CD4-positive, alpha-beta T cell treated with Interleukin-17A for 4 hours (primary cell): Measurements from ENCODE around the gene GPR32.

ENCODE experiments used
- DNase-seq: peaks from one replicate; pipeline ENCODE4 v3.0.0-alpha.2; 2020; ENCODE audit warnings: mixed read lengths

GPR32 gene

GRCh38 chr19:50785329-50785728 lies 15.1 kb downstream of the GPR32 start:
- DNase-seq, result no peak

DNA sequence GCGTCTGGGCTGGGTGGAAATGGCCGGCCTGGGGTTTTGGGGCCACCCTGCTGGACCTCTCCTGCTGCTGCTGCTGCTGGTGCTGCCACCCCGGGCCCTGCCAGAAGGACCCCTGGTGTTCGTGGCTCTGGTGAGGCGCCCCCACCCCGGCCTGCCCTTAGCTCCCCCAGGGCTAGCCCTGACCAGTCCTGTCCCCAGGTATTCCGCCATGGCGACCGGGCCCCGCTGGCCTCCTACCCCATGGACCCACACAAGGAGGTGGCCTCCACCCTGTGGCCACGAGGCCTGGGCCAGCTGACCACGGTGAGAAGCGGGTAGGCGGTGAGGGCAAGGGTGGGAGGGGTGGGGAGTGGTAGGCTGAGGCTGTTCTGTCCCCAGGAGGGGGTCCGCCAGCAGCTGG lies 20.1 kb downstream of the GPR32 start, which contains the start of gene ACP4:
Gene ACP4 (plus strand): TSS at position 20 of the 400 bp plus-strand sequence. CDS start 0 bp downstream, at position 20.
- no peak for DNase-seq

DNA sequence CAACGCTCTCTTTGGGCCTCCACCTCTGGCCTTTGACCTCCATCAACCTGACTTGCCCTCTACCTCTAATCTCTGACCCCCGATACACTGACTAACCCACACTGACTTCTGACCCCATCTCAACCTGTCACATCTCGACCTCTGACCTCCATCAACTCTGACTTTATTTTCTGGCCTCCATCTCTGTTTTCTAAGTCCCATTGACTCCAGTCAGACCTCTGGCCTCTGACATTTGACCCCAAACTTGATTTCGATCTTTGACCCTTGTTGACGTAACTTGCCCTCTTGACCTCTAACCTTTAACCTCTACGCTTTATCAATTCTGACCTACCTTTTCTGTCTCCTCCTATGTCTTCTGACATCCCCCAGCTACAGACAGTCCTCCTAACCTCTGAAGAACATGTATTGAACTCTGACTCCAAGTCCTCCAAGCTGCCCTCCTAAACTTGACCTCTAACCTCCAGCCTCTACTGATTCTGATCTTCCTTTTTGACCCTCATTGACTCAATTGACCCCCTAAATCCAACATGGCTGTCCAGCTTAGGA lies 20.7 kb downstream of the GPR32 start:
- no peak for DNase-seq

DNA sequence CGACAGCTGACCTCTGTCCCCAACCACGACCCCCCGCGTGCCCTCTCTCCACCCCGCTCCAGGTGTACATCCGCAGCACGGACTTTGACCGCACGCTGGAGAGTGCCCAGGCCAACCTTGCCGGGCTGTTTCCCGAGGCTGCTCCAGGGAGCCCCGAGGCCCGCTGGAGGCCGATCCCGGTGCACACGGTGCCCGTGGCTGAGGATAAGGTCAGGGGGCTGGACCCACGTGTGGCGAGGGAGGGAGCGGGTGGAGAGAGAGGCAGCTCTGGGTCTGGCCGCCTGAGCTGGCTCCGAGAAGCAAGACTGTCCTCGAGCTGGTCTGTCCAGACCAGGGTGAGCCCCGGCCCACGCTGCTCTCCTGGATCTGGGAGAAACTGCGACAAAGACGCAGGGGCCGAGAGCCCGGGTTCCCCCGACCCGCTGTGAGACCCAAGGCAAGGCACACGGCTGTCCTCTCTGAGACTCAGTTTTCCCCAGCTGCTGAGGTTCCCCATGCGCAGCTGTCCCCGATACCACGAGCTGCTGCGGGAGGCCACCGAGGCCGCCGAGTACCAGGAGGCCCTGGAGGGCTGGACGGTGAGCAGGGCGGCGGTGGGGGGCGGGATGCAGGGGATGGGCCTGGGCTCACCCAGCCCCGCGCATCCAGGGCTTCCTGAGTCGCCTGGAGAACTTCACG lies 21.5 kb downstream of the GPR32 start:
- DNase-seq, result no peak

DNA sequence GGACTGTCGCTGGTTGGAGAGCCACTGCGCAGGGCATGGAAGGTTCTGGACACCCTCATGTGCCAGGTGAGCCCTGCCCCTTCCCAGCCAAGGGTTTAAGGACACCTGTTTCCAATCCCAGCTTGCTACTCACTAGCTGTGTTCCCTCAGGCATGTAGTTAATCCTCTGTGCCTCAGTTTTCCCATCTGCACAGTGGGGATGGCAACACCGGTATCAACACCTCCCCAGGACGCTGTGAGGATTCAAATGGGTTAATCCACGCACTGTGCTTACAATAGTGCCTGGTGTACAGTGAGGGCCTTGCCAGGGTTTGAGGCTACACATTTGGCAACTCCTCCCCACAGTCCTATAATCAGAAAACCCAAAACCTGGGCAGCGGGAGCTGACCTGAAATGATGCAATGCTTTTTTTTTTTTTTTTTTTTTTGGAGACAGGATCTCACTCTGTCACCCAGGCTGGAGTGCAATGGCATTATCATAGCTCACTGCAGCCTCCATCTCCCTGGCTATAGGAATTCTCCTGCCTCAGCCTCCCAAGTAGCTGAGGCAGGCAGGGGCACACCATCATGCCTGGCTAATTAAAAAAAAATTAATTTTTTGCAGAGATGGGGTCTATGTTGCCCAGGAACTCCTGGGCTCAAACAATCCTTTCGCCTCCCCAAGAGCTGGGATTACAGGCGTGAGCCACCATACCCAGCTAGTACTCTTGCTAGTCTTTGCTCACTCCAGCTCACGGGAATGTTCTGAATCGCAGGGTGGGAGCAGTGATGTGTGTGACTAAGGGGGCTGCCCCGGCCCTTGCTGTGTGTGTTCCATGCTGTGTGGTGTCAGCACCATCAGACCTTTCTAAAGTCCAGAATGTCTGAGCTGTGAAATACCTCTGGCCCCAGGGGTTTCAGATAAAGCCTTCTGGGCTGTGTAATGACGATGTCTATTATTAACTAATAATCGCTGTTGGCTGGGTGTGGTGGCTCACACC lies 22.3 kb downstream of the GPR32 start:
- no peak for DNase-seq

- DNase-seq, result no peak
These were observed 23.3 kb downstream of the GPR32 start for GRCh38 chr19:50793558-50794065.

GRCh38 chr19:50794074-50794875 lies 24.0 kb downstream of the GPR32 start:
- DNase-seq, result no peak

DNA sequence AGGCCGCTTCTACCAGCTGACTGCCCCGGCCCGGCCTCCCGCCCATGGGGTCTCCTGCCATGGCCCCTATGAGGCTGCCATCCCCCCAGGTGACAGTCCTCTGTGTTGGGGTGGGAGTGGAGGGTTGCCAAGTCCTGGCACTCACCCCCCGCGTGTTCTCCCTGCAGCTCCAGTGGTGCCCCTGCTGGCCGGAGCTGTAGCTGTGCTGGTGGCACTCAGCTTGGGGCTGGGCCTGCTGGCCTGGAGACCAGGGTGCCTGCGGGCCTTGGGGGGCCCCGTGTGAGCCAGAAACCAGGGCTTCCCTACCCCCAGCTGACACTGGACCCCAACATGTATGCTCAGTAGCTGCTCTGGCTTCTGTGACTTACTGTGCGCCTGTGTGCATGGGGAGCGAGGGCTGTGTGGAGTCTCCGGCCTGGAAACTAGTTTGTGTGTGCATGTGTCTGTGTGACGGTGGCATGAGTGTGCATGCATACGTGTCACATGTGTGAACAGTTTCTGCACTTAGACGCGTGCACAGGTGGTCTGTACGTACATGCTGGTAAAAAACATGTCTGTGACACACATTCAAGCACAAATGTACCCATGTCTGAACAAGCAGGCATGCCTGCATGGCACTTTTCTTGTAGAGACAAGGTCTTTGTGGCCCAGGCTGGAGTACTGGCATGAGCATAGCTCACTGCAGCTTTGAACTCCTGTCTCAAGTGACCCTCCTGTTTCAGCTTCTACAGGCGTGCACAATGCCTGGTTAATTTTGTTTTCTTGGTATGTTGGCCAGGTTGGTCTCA lies 24.8 kb downstream of the GPR32 start:
- no peak for DNase-seq

DNA sequence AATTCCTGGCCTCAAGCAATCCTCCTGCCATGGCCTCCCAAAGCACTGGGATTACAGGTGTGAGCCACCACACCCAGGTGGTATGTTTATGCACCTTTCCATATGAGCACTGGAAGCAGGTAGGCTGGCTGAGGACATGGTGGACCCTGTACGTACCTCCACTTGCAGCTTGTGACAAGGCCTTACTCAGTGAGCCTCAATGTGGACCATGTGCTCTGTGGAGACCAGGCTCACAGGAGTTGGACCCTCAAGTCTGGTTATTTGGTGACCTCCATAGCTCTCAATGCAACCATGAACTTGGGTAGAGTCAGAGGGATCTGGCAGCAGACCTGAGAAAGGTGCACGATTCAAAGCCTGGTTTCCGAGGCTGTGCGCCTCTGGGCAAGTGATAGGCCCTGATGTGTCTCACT lies 25.4 kb downstream of the GPR32 start:
- no peak for DNase-seq

- no peak for DNase-seq
These were observed 25.9 kb downstream of the GPR32 start for GRCh38 chr19:50796128-50796633.

GRCh38 chr19:50796634-50797428 lies 26.6 kb downstream of the GPR32 start:
- DNase-seq, result no peak

GRCh38 chr19:50797429-50797780 lies 27.1 kb downstream of the GPR32 start:
- DNase-seq, result no peak

DNA sequence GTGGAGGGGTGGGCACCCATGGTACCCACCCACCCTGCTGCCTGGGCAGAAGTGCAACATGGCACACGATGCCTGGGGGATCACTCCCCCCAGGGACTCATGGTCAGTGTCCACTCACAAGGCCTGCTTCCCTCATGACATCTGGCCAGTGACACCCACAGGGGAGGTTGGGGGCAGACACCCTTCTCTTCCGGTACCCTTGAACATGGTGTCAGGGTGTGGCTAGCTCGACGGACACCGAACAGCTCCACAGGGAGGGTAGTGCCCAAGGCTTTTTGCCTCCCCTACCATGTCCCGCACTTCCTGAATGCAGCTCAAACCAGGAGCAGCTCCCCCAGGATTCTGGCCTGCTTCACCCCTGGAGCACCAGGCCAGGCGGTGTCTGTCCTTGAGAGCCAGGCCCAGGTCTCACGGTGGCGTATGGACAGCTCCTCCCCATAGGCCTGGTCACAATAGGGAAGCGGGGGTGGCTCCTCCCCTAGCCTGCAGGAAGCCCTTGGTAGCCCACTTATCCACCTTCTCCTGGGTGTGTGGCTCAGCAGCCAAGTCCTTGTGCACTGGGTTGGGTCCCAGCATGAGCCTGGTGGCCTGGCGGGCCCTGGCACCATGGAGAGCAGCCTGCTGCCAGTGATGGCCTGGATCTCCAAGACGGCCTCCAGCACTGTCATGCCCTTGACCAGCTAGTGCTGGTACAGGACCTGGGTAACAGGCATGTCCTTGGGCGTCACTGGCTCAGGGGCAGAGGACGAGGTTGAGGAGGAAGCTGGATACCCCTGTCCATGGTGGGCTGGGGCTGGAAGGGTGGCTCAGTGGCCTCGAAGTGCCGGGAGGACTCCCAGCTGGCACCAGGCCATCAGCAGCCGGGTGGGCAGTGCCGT lies 27.8 kb downstream of the GPR32 start:
- DNase-seq, result no peak

GRCh38 chr19:50798659-50799546 lies 28.6 kb downstream of the GPR32 start:
- no peak for DNase-seq

- DNase-seq, result no peak
These were observed 29.2 kb downstream of the GPR32 start for GRCh38 chr19:50799547-50799851.

DNA sequence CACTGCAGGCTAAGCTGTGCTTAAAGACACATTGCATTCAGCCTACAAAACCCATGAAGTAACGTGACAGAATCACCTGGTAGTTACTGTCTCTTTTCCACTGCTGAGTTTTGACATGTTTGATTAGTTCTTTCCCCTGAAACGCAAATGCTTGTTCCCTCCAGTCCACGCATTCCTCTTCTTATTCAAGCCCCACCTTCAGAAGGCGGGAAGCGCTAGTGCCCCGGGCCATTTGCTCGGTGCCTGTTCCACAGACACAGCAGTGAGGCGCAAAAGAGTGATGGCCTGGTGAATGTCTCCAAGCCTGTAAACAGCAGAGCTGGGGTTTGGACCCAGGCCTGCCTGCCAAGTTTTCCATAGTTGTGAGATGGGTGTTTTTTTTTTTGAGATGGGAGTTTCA lies 30.8 kb downstream of the GPR32 start:
- no peak for DNase-seq

DNA sequence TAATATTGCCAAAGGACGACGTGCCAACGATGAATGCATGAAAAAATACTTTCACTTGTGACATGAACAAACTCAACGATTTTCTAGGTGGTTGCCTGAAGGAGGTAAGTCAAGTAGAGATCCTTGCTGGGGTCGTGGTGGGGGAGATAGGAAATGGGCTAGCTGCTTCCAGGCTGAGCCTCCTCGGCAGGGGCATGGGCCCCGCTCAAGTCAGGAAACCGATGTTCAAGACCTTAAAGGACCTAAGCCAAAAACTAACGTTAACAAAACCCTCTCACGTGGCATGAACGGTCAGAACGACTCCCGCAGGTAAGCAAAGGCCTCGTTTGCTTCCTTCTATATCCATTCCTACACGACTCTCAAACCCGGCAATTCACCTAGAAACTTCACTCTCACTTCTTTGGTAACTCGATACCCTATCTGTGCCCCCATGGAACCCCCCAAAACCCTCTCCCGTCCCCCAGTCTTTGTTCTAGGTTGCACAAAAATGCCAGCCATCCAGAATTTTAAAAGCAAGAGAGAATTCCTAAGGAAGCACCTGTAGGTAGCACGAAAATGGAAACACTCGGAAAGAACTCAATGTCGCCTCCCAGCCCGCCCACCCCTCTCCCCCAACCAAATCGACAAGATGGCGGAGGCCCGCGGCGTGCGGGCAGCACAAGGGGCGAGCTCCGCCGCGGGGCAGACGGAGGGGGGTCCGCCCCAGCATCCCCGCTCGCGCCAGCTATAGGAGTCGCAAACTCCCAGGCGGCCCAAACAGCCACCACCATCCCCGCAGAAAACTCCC lies 33.6 kb downstream of the GPR32 start:
- DNase-seq, result peak; percentile 10
